Measurements from ENCODE around the gene LAMC2. TPM values are rescaled to one million over a fixed set of nuclear protein-coding genes. Genes with fewer than 3 reads are reported as not detected.

LAMC2 gene
- total and polyA plus RNA-seq, 11 donors: 0.50 to 15.4 (median 1.5) TPM

DNA sequence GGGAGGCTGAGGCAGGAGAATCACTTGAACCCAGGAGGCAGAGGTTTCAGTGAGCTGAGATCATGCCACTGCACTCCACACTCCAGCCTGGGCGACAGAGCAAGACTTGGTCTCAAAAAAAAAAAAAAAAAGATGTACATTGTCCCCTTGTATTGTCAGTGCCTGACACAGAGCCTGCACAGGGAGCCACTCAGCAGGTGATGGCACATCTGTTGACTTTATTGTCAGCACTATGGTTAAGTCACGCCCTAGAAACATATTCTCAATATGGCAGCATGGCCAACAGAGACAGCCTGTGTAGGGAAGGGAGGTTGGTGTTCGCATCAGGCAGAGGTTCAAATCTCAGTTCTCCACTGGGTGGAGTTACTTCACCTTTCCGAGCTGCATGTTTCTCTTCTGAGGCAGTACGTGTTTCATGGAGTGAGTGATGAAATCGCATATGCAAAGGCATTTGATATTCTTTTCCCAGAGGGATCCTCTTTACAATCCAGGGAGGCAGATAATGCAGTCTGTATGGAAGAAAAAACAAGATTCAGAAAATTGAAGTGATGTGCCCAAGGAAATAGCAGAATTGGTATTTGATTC is 20.6 kb downstream of the LAMC2 start:
- H3K27ac ChIP-seq: no peak overlapping the region
- no peak overlapping the region for H3K4me3 ChIP-seq
- TF ChIP-seq, protein P1, sequence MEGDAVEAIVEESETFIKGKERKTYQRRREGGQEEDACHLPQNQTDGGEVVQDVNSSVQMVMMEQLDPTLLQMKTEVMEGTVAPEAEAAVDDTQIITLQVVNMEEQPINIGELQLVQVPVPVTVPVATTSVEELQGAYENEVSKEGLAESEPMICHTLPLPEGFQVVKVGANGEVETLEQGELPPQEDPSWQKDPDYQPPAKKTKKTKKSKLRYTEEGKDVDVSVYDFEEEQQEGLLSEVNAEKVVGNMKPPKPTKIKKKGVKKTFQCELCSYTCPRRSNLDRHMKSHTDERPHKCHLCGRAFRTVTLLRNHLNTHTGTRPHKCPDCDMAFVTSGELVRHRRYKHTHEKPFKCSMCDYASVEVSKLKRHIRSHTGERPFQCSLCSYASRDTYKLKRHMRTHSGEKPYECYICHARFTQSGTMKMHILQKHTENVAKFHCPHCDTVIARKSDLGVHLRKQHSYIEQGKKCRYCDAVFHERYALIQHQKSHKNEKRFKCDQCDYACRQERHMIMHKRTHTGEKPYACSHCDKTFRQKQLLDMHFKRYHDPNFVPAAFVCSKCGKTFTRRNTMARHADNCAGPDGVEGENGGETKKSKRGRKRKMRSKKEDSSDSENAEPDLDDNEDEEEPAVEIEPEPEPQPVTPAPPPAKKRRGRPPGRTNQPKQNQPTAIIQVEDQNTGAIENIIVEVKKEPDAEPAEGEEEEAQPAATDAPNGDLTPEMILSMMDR (IDR thresholded peaks at IDR 0.05): no peak
- no peak for TF ChIP-seq POLR2A (IDR thresholded peaks at IDR 0.05)
- no peaks in the 10 kb centered on the region for H3K9me3 ChIP-seq
- intact Hi-C loops (cut with DNase I): no loop called here
- WGBS, 4 donors: 91 to 97% (median 94%) methylated on average over 6 of the region's 6 CpGs
- H3K4me1 ChIP-seq: peaks cover 0 to 10% (median 0%) of the 10 kb centered on the region in 12 donors
- H3K36me3 ChIP-seq: no peaks in the 10 kb centered on the region
- no peak for DNase-seq
- ATAC-seq: no peak
- H3K27me3 ChIP-seq: no peaks in the 10 kb centered on the region

DNA sequence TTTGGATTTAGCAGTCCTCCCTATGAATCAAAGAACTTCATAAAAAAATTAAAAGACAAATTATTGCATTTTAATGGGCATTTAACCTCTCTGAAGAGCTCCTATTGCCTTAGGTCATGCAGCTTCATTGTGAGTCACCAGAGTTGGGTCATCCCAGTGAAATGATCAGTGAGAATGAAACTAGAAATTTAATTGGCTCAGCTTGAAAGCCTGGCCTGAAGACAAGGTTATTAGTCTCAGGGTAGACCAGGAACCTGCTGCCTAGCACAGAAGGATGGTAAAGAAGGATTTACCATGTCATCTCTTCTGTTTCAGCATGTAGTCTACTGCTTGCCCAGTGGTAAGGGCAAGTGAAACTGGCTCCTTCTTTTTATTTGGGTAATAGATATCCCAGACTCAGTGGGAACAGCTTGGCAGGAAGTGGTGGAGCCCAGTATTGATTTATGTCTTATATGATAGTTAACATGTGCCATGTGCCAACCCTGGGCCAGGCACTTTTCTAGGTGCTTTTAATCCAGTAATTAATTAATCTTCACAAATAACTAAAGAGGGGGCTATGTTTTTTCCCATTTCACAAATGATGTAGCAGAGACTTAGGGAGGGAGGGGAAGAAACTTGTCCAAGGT is 23.6 kb downstream of the LAMC2 start:
- no peaks in the 10 kb centered on the region for H3K27me3 ChIP-seq
- peaks cover 0 to 10% (median 0%) of the 10 kb centered on the region in 12 donors for H3K4me1 ChIP-seq
- H3K27ac ChIP-seq: no peak overlapping the region
- ATAC-seq (peak in 1 of 4 donors; percentile 71), DNase-seq (no peak)
- TF ChIP-seq POLR2A (IDR thresholded peaks at IDR 0.05): no peak
- TF ChIP-seq, protein P1 (IDR thresholded peaks at IDR 0.05): no peak
- H3K36me3 ChIP-seq: no peaks in the 10 kb centered on the region
- H3K9me3 ChIP-seq: no peaks in the 10 kb centered on the region
- intact Hi-C loops (cut with DNase I): no loop called here
- H3K4me3 ChIP-seq: no peak overlapping the region

DNA sequence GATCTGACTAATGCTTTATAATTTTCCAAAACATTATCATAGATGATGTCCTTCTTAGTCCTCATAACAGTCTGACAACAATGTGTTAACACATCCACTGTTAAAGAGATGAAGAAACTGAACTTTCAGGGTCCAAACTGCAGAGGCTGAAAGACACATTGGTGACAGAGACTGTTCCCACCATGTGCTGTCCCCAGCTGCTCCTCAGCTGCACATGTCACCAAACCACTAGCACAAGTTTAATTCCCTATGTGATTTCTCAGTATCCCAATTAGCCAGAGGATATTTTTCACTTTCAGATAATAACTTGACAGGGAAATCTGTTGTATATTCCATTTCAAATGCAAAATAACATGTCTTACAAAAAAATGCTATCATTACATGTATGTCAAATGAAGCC is 24.6 kb downstream of the LAMC2 start:
- ATAC-seq (no peak), DNase-seq (no peak)
- no peak for TF ChIP-seq POLR2A (IDR thresholded peaks at IDR 0.05)
- TF ChIP-seq, protein P1 (IDR thresholded peaks at IDR 0.05): no peak
- no peak overlapping the region for H3K27ac ChIP-seq
- no peaks in the 10 kb centered on the region for H3K36me3 ChIP-seq
- no peaks in the 10 kb centered on the region for H3K9me3 ChIP-seq
- H3K27me3 ChIP-seq: no peaks in the 10 kb centered on the region
- intact Hi-C loops (cut with DNase I): no loop called here
- no peak overlapping the region for H3K4me3 ChIP-seq
- peaks cover 0 to 10% (median 0%) of the 10 kb centered on the region in 12 donors for H3K4me1 ChIP-seq

DNA sequence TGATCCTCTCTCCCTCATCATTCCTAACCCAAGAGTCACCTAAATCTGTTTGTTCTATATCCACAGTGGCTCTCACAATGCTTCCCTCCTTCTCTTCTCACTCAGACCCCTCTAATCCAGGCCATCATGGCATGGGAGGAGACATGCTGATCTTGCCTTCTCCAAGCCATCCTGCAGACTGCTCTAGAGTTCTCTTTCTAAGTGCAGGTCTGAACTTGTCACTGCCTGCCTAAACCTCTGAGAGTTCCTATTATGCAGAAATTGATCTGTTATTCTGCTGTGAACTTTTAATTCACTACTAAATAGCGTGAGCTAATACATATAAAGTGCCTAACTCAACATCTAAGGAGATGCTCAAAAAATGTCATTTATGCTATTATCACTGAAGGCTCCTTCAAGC is 26.8 kb downstream of the LAMC2 start:
- intact Hi-C loops (cut with DNase I): no loop called here
- no peak for ATAC-seq
- no peaks in the 10 kb centered on the region for H3K36me3 ChIP-seq
- no peak for DNase-seq
- TF ChIP-seq POLR2A (IDR thresholded peaks at IDR 0.05): no peak
- TF ChIP-seq, protein P1 (IDR thresholded peaks at IDR 0.05): no peak
- H3K27ac ChIP-seq: no peak overlapping the region
- no peaks in the 10 kb centered on the region for H3K9me3 ChIP-seq
- WGBS, 4 donors: 96 to 100% (median 99%) methylated on average over 1 of the region's 1 CpG
- H3K4me3 ChIP-seq: no peak overlapping the region
- H3K27me3 ChIP-seq: no peaks in the 10 kb centered on the region
- H3K4me1 ChIP-seq: peaks cover 0 to 10% (median under 1%) of the 10 kb centered on the region in 12 donors
